GM19023 (cell line): ENCODE data around the gene ZNF93.
"Not testable (repeated sequence)": the region's sequence is repeated elsewhere in the genome, so short reads cannot be mapped to it uniquely, and the experiment has no call there.

Experiments
- ATAC-seq: cut with Tn5 transposase; IDR thresholded peaks from one replicate; pipeline ENCODE4 v1.9.1; 2021; ENCODE audit warnings: mild to moderate bottlenecking, moderate library complexity; ENCODE audit not compliant: unreplicated experiment

The ZNF93 gene

DNA sequence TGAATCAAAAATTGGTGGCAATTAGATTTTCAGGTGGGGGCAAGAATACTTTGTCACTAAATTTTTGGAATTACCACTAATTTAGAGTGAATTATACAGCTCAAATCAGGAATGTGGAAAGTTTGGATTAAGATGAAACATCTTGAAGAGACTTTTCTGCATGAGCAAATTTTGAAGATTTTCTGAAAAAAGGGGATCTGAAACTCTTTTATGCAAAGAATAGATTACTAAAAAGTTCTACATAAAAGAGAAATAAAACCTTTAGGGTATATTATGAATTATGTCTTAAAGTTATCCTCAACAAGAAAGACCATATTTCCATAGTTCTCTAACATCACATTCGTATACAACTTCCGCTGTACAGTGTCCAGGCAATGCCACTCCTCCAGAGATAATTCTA is 36.7 kb downstream of the ZNF93 start:
- no peak for ATAC-seq

DNA sequence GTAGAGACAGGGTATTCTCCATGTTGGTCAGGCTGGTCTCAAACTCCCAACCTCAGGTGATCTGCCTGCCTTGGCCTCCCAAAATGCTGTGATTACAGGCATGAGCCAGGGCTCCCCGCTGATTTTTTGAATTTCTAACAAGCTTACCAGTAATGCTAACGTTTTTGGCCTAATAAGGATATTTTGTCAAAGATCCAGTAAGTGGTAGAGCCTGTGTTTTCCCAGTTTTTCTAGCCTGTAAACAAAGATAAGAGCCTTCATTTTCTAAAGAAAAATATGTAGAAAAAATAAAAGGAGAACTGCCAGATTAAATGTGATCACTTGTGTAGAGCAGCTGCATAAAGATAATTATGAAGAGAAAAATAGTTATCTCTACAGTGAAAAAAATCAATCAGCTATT is 37.7 kb downstream of the ZNF93 start:
- ATAC-seq = no peak

DNA sequence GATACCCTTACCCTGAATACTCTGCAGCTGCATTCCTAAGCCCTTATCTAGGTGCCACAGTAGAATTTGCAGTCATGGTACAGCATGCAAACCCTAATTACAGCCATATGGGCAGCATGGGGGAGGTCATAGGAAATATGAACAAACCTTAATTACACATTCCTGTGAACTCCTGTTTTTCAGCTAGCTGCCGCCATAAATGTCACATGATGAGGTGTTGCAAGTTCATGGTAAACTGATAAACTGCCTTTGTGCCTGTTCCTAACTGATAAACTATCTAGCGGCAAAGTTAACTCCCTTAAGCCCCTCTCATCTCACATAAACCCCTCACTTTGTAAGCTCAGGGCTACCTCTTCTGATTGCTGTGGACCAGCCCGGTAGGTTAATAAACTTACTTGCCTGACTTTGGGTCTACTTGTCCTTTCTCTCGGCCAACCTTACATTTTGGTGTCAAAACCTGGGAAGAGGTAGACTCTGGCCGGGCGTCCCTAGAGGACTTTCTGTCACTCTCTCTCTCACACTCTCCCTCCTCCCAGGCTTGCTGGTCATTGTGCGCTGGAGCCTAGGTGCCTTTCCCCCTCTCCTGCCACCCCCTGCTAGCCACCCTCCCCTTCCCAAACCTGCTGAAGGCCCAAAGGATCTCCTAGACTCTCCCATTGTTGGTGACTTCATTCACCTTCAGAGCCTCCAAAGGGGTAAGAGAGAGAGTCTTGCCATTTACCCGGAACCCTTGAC is 43.3 kb downstream of the ZNF93 start:
- no peak for ATAC-seq

DNA sequence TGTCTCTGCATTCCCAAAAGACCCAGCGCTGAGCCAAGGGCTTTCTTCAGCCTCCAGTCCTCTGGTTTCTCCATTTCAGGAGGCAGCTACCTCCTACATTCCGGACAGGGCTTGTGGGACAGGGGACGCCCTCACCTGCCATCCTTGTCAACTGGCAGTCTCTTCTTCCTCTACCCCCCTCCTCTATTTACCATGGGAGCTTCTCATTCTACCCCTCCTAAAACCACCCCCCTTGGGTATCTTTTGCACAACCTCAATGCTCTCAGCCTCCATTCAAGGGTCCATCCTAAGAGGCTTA is 43.8 kb downstream of the ZNF93 start:
- ATAC-seq = no peak

DNA sequence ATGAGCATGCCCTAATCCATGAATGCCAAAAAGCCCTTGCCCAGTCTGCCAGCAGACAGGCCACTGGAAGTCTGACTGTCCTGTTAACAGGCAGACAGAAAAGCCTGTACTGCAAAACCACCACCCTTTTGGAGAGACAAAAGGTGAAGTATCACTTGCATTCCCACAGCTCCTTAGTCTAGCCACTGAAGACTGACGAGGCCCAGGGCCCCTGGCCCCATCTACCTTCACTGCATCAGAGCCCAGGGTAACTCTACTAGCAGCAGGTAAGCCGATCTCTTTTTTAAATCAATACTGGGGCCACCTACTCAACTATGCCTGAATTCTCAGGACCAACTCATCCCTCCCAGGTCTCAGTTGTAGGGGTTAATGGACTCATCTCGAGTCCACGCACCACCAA is 45.5 kb downstream of the ZNF93 start:
- no peak for ATAC-seq

DNA sequence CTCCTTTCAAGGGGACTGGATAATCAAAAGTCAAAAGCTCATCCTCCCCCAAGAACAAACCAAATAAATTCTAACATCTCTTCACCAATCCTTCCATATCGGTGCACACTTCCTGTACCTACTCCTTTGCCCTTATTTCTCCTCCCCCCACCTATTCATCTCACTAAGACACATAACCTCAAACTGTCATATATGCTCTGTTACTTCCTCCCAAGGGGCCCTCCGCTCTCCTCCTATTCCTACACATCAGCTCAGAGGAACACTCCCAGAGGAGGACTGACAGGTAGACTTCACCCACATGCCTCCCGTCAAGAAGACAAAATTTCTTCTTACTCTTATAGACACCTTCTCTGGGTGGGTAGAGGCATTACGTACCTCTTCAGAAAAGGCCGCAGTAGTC is 48.1 kb downstream of the ZNF93 start:
- ATAC-seq = no peak

DNA sequence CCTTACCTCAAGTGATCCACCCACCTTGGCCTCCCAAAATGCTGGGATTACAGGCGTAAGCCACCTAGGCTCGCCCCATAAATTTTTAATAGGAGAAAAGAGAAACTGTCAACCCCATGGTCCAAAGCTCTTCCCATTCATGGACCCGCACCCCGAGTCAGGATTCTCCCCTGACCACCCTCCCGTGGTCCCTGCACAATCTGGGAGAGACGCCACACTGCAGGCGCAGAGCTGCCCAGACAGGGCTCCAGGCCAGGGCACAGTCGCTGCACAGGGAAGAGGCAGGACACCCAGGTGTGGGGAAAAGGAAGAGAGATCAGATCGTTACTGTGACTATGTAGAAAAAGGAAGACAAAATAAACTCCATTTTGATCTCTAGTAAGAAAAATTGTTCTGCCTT is 54.5 kb downstream of the ZNF93 start:
- no peak for ATAC-seq

DNA sequence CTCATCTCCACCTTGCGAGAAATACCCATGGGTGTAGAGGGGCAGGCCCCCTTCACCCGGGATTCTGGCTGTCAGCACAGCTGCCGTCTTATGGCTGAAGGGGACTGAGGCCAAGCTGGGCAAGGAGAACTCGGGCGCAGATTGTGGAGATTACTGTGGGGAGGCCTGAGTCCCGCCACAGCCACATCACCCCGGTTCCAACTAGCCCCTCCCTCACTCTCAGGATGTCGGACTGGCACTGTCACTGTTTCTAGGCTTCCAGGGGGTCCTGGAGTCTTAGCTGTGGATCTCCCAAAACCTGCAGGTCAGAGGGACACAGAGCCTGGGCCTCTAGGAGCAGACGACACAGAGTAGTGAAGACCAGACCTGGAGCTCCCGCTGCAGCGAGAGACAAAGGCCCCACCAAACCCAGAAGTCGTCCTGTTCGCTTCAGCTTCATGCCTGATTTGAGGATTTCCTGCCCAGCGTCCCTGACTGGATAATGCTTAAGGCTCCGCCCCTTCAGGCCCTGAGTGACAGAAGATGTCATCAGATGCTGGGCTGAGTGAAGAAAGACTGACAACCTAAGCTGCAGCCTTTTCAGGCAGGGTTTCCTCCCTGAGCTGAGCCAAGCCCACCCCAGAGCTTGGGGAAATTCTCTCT is 55.8 kb downstream of the ZNF93 start:
- ATAC-seq = no peak

DNA sequence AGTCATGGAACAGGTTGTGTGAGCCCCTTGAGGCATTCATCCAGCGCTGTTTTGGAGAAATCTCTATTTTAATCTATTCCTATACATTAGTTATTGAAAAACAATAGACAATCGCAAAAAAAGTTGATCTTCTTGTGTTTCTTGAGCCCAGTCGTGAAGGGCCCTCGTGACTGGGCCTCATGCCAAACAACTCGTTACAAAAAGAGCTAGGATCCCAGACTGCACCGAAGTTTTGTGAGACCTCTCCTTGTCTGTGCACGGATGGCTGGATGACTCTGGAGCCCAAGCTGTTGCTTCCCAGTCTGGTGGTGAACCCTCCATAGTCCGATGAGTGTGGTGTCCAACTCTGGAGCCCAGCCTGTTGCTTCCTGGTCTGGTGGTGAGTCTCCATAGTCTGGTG is 57.0 kb downstream of the ZNF93 start:
- ATAC-seq = not testable (repeated sequence)

DNA sequence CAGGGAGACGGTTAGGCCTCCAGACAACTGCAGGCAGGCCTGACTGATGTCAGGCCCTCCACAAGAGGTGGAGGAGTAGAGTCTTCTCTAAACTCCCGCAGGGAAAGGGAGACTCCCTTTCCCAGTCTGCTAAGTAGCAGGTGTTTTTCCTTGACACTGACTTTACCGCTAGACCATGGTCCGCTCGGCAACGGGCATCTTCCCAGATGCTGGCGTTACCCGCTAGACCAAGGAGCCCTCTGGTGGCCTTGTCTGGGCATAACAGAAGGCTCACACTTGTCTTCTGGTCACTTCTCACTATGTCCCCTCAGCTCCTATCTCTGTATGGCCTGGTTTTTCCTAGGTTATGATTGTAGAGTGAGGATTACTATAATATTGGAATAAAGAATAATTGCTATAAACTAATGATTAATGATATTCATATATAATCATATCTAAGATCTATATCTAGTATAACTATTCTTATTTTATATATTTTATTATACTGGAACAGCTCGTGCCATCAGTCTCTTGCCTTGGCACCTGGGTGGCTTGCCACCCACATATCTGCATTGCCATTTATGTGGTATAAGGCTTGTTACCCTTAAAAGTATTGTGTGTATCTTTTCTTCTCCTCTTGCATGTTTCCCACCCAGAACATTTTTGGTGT is 58.5 kb downstream of the ZNF93 start:
- ATAC-seq = not testable (repeated sequence)

DNA sequence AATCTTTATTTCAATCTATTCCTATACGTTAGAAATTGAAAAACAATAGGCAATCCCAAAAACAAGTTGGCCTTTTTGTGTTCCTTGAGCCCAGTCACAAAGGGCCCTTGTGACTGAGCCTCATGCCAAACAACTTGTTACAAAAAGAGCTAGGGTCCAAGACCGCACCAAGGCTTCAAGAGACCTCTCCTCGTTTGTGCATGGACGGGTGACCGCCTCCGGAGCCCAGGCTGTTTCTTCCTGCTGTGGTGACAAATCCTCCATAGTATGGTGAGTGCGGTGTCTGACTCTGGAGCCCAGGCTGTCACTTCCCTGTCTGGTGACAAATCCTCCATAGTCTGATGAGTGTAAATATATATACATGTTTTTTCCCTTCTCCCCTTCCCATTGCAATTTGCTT is 63.7 kb downstream of the ZNF93 start:
- no peak for ATAC-seq

DNA sequence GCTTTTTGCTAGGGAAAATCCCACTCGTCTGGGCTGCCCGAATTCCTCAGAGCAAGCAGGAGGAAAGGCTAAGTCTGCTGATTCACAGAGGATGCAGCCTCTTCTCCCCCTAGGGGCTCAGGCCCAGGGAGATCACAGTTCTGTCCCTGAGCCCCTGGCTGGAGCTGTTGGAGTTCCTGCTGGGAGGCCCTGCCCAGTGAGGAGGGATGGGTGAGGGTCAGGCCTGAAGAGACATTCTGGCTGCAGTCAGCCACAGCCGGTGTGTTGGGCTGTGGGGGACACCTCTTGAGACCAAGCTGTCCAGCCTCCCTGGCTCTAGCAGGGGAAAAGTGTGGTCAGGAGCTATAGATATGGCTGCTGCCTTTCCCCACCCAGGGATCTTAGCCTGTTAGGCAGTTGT is 65.4 kb downstream of the ZNF93 start:
- ATAC-seq = not testable (repeated sequence)

DNA sequence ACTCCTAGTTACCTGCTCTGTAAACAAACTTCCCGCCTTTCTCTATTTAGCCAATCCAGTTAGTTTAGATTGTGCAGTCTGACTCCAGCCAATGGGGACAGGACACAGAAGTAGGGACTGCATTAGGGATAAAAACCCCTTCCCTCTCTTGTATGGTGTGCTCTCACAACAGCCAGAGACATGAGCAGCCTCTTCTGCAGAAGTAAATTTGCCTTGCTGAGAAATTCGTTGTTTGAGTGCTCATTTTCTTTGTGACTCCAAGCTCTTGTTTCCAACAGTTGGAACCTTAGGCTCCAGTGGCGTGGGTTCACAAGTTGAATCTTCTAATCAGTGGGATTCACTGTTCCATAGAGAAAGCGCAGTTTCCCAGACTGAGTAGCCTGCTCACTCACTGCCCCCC is 66.1 kb downstream of the ZNF93 start:
- no peak for ATAC-seq
